ENCODE results near the gene DLX1.
A peak's percentile ranks its signal among the peaks of the same experiment; 100 is the strongest.

Gene DLX1

DNA sequence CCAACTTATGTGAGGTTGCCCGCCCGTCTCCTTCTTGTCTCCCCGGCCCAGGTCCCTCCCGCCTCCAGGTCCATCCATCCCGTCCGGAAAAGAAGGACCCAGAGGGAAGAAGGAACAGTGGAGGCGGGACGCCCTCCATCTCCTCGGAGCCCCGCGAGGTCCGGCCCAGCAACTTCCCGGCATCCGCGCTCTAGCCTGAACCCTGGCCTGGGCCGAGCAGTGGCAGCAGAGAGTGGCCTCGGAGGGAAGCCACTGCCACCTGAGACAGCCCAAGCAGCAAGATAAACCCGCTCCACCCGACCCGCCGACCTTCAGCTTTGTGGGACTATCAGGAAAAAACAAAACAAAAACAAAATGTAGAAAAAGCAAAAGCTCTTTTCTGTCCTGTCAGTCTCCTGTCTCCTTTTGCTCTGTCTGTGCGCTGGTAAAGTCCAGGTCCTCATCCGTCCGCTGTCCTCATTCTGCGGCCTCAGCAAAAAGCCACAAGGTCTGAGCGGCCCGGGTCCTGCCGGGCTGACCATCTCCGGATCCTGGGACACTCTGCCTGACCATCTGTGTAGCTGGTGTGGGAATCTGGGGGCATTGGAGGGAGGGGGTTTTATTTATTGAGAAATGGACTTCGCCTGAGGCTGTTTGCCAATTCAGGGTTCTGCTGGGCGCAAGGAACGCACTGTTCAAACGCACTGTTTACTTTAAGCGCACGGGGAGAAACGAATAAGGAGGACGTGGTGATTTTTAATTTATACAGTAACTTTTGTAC lies 3.1 kb downstream of the DLX1 start:
- DNase-seq, result no peak

DNA sequence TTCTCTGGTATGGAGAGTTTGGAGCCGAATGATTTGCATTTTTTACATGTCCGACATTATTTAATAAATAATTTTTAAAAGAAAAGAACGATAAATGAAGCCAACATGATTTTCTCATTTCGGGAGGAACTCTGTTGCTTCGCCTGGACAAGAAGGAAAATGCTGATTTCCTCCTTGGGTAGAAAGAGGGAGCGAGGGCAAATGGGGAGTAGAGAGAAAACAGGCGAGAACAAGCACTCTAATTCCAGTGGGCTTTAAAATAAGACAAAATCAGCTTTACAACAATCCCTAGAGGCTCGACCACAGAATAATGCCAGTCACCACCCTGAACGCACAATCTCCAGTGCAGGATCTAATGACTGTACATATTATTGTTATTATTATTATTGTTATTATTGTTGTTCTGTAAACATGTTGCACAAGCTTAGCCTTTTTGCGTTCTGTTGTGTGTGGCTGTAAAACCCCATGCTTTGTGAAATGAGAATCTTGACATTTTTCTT lies 3.7 kb downstream of the DLX1 start:
- no peak for DNase-seq

DNA sequence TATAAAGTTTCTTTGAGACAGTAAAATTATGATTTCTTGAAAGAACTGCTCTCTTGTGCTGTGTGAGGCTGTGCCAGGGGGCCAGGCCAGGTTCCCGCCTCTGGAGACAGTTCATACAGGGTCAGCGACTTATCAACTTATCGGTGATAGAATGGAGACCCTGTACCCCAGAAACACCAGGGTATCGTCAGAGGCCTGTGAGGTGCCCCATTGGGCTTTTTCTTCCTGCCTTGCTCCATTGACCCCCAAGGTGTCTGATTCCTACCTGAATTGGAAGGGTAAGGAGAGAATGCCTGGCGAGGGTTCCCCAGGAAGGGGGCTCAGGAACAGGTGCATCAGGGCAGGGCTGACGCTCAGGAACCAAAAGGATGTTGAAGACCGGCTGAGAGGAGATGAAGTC lies 4.3 kb downstream of the DLX1 start:
- DNase-seq, result no peak

GRCh38 chr2:172090044-172090961 lies 5.0 kb downstream of the DLX1 start:
- DNase-seq, result no peak

DNA sequence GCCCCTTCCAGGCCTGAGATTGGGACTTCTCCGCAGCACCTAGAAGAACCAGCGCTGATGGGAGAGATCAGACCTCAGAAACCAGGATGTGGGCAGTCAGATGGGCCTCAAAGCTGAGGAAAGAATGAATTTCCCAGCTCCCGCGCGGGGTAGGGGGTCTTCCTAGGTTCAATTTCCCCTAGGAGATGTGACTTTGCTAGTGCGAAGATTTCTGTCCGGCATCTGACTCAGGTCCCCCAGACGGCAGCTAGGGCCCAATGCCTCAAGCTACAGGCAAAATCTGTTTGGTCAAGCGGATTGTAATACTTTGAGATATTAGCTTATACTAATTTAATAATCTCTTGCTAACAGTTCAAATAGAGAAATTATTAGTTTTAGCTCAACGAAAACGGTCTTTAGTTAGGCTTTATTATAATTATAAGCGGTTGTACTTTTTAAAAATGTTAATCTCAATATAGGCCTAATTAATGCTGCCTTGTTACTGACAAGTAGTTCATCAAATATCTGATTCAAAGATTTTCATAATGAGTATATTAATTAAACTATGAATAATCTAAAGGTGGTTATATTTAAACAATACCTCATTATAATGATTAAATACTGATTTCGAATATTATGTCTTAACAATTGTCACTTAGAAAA lies 5.8 kb downstream of the DLX1 start:
- DNase-seq, result no peak

DNA sequence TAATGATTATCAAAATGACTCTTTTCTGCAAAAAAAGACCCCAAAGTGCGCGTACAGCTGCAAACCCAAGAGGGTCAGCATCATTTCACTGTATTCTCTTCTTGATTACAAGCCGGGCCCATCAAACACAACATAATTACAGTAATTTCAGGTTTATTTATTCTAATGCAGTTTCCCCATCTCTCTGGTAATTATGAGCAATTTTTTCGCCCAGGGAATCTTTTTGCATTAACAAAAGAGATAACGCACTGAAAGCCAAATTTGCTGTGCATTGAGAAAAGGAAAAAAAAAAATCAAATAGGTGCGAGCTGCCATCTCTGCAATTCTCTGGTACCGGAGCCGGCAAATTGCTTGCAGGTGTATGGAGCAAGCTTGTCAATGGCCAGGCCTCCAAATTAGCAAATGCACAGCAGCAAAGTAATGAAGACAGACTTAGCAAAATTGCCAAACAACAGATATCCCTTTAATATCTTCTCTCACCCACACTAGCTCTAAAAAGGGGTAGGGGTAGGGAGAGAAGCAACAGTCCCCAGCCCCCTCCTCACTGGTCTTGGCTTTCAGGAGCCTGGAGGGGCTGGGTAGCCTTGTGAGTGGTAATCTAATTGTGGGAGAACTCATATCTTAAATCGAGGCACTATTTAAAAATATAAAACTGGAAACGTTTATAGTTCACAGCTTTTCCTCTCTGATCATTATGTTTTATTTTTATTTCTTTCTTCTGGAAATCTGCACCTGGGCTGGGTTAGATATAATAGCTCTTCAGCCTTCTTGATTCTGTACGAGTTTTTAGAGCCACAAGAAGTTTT lies 6.7 kb downstream of the DLX1 start:
- no peak for DNase-seq

DNA sequence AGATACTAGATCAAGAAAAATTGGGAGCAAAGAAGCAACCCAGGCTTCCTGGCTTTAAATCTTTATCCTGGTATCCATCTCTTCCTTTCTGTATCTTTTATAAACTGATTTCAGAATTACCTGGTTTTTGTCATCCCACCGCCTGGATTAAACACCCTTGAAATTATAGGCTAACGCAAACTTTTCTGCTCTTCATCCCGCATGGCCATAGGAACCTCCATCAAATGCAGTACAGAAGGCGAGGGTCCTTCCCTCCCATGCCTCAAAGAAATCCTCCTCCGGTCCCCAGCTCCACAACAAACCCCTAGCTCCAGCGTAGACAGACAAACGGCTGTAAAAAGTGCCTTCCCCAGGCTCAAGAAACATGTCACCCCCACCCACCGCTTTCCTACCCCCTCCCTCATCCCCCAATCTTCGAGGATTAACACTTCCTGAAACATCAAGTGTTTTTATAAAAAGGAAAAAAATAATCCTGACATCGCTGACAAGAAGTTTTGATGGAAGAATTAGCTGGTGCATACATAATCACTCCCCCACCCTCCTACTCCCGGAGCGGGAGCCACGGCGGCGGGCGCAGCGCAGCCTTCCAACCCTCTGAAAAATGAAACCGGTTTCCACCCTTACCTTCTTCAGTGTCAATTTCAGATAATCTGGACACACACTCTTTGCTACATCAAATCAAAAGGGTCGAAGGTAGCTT lies 7.6 kb downstream of the DLX1 start:
- no peak for DNase-seq

DNA sequence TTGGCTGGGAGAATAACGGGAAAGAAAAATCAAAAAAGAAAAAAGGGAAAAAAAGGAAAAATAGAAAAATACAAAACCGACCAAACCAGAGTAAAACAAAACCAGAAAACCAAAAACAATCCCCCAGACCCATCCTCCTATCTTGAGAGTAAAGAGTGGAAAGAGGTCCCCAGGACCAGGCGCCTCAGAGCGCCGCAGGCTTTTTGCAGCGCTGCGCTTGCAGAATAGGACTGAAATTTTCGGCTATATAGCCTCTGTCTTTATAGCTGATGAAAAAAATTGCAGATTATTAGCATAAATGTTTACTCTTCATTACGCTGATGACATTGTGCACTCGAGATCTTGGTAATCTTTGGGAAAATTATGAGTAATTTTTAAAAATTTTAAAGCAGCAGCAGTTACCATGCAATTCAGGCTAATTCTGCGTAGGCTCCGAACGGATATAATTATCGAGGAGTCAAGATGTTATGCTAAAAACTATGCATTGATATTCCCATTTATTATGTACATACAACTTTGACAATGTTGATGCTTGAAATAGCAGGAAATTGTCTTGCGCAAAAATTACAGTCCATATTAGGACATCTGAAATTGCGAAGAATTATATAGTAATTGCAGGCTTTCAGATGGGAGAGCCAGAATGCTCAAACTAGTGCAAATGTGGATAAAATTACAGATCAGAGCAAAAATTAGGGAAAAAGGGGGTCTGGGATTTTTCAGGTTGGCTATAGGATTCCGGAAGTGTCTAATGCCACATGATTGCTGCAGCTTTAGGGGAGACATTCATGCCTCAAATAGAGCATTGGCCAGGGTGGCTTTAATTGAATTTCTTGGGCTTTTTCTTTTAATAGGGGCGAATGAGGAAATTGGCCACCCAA lies 8.3 kb downstream of the DLX1 start:
- DNase-seq, result no peak

DNA sequence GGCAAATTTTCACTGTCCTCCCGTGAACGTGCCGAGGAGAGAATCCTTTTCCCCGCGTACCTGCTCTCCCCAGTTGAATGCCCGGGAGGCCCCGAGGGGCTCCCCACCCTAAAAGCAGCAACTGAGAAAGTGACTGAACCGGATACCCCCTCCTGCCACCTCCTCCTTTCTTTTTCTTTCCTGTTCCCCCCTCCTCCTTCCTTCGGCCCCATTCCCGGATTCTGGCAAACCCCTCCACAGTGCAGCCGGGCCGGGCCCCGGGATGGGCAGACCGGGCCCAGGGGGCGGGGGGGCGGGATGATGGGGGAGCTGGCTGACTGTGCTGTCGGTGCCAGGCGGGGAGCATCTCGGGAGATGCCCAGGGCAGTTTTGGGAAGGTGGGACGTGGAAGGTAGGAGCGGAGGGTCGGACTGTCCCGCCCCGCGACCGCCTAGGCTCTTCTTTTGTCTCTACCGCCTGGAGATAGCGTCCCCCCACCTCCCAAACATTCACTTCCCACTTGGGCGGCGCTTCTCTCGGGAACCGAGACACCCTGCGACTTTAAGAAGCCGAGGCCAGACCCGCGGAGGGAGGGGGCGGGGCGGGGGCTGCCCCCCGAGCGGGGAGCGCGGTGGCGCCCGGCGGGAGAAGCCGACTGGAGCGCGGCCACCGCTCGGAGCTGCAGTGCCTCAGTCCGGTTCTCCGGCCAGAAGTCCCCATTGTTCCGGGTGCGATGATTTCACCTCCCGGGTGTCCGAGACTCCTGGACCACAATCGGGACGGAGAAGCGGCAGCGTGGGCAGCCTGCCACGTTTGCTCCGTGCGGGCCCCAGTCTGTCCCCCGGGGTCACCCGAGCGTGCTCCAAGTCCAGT lies 9.2 kb downstream of the DLX1 start:
- DNase-seq, result no peak

DNA sequence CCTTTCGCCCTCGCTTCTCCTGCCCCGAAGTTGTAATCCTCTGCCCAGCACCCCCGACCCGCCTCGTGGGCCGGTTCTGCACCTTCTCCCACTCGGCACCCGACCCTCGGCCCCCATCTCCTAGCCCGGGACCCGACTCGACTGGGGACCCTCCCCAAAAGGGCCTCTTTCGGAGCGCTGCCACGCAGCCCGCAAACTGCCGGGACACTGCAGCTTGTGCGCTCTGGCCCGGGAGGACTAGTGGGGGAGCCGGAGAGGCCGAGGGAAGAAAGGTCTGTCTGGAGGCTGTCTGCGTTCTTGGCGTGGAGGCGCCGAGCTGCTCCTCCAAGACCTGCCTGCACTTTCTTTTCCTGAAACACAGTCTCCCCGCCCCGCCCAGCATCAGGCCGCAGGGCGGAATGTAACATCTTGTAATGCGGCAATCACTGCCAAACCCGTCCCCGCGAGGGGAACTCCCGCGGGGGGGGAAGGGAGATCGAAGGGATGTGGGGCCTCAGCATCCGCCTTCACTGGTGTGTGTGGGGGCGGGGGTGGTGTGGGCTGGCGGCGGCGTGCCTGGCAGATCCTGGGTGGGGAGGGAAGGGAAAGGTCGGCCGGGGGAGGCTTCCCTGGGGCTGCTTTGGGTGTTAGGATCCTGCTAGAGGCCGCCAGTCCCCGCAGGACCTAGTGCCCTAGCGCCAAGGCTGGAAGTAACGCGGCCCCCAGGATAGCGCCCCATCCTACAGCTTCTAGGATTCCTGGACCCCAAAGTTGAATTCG lies 10.0 kb downstream of the DLX1 start:
- DNase-seq, result peak; percentile 40

GRCh38 chr2:172095905-172096625 lies 10.8 kb downstream of the DLX1 start:
- DNase-seq, result no peak

- peak; percentile 83 for DNase-seq
These were observed 11.6 kb downstream of the DLX1 start for GRCh38 chr2:172096626-172097547.

GRCh38 chr2:172097557-172098131 lies 12.3 kb downstream of the DLX1 start:
- DNase-seq, result peak; percentile 39

DNA sequence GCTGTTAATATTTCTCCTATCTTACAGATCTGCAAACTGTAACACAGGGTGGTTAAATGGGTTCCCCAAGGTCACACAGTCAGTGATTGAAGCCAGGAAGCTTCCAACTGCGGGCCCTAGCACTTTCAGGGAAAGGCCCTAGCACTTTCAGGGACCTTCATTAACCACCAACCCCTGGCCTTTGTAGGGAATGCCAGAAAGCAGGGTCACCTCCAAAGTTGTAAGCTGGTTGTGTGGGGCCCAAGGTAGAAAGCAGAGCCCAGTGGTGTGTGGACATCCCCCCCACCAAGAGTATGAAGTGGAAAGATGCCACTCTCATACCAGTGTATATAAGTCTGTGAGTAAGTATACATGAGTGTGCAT lies 13.0 kb downstream of the DLX1 start:
- DNase-seq, result no peak

- peak; percentile 83 for DNase-seq
These were observed 13.6 kb downstream of the DLX1 start for GRCh38 chr2:172098650-172099471.

Measured in T1000 (cell line).